ENCODE data around the gene NPAS1. TPM values are rescaled to one million over a fixed set of nuclear protein-coding genes. Genes with fewer than 3 reads are reported as not detected.

Gene NPAS1
- total and polyA plus RNA-seq, 2 of the 8 experiments (the other 6 are each of a cell fraction or from before 2014, with no cell fraction given), result 9.9 to 13.9 TPM

DNA sequence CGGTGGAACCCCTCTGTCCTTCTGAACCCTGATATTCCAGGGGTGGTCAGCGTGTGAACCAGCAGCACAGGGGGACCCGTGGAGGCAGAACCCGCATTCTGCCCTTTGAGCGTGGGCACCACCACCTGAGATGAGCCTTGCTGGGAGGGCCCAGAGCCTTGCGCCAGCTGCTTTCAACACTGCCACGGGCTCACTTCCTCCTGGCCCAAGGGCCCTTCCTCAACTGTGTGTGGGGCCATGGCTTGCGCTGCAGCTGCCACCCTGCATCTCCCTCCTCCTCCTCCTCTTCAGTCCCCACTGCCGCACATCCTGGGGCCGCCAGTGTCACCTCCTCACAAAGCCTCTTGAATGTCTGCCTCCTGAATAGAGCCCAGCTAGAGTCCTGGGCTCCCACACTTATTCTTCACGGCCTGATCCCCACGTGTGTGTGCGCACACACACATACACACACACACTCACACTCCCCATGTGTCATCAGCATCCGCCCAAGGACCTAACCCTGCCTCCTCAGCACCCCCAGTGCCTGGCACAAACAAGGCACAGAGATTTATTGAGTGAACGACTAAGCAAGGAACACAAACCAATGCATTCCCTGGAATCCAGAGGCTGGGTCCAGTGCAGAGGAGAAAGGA is 55.7 kb downstream of the NPAS1 start:
- no peak overlapping the region for H2BK15ac ChIP-seq (ENCODE audit: low read length)
- H3K9ac ChIP-seq (replicated peaks in 1 of 4; ENCODE audit: extremely low read depth in 1 of 4, low read depth in 3 of 4, low read length in 3 of 4), result no peak overlapping the region
- H3K4ac ChIP-seq (replicated peaks; ENCODE audit: insufficient read length, low read depth, low read length), result no peak overlapping the region
- H3K23ac ChIP-seq (ENCODE audit: insufficient read length), result no peak overlapping the region
- H3K14ac ChIP-seq (ENCODE audit: insufficient read length), result no peak overlapping the region
- no peak overlapping the region for H2AFZ ChIP-seq (ENCODE audit: low read length)
- no peaks in the 10 kb centered on the region for H3K9me3 ChIP-seq (ENCODE audit: insufficient read depth in 2 of 2, low read depth in 1 of 2, low read length in 1 of 2)
- no peak overlapping the region for H2BK20ac ChIP-seq (ENCODE audit: low read length)
- peaks cover 10 to 61% (median 37%) of the 10 kb centered on the region in 4 experiments; a peak in 7 of 8 replicates for H3K36me3 ChIP-seq (ENCODE audit: control insufficient read depth in 2 of 4, insufficient read depth in 4 of 4, low read length in 3 of 4)
- H2BK5ac ChIP-seq (ENCODE audit: low read depth, low read length), result peak overlapping the region; percentile 35; the same call in 1 of the 2 replicates
- H3K79me2 ChIP-seq (ENCODE audit: control insufficient read depth in 1 of 2, insufficient read depth in 2 of 2, low read length in 2 of 2), result peaks cover 0 to 11% of the 10 kb centered on the region in 2 experiments; a peak in 2 of 4 replicates
- no peak for FAIRE-seq
- no peak overlapping the region for H2BK120ac ChIP-seq (replicated peaks; ENCODE audit: low read depth, low read length)
- H3K4me2 ChIP-seq (ENCODE audit: insufficient read depth in 1 of 2, low read depth in 2 of 2, low read length in 2 of 2), result no peak overlapping the region
- H3K27me3 ChIP-seq (replicated peaks in 1 of 4; ENCODE audit: control insufficient read depth in 3 of 4, extremely low read depth in 1 of 4, insufficient read depth in 3 of 4, low read length in 3 of 4), result no peaks in the 10 kb centered on the region
- 0 out of 2 replicates have a peak overlapping the region, but pooled peaks have one; percentile 2 for H3K27ac ChIP-seq (ENCODE audit: low read depth, low read length)
- peaks cover 4% of the 10 kb centered on the region for H3K79me1 ChIP-seq (ENCODE audit: low read depth, low read length)
- H4K8ac ChIP-seq (ENCODE audit: extremely low read depth, insufficient read depth, low read length), result peak overlapping the region; percentile 65; the same call in 1 of the 2 replicates
- ChIA-PET CTCF (ENCODE audit: partially characterized antibody) (interaction anchor here (0.6 to 2.0 kb wide), 7 partner anchors 9 to 62 kb away, joined by 3 to 7 read pairs (median 3); no protein-coding TSS in a partner anchor), POLR2A (ENCODE audit: partially characterized antibody) (interaction anchor here (0.5 to 2.2 kb wide), 4 partner anchors 11 to 28 kb away, joined by 3 to 7 read pairs (median 4); no protein-coding TSS in a partner anchor)
- no peaks in the 10 kb centered on the region for H3K4me1 ChIP-seq (replicated peaks in 1 of 4; ENCODE audit: control insufficient read depth in 3 of 4, insufficient read depth in 4 of 4, low read length in 3 of 4)
- H3K23me2 ChIP-seq (ENCODE audit: low read depth, low read length), result no peaks in the 10 kb centered on the region
- H4K91ac ChIP-seq (replicated peaks; ENCODE audit: insufficient read length, low read length), result no peak overlapping the region
- H2BK12ac ChIP-seq (ENCODE audit: low read depth, low read length), result no peak overlapping the region
- WGBS, 2 experiments (ENCODE audit: extremely low coverage in 1 of 2, insufficient coverage in 1 of 2, insufficient read length in 1 of 2, insufficient replicate concordance in 2 of 2, low coverage in 1 of 2, low lambda C conversion rate in 2 of 2, missing lambda C conversion rate in 1 of 2), result 96% methylated on average over 14 of the region's 15 CpGs; no CpG with 5 or more reads in 1 of the 2 experiments
- no peak overlapping the region for H3K18ac ChIP-seq (ENCODE audit: extremely low read depth, low read length)
- H4K20me1 ChIP-seq (replicated peaks in 1 of 2; ENCODE audit: control insufficient read depth in 1 of 2, insufficient read depth in 2 of 2, low read length in 2 of 2), result peaks cover 9 to 25% of the 10 kb centered on the region in 2 experiments
- no peak overlapping the region for H2AK5ac ChIP-seq (ENCODE audit: low read depth, low read length)
- no peak for DNase-seq (ENCODE audit: low read depth in 1 of 2, low spot score in 2 of 2)
- no peak overlapping the region for H4K5ac ChIP-seq (ENCODE audit: insufficient read length, low read depth, low read length)
- H3K4me3 ChIP-seq (ENCODE audit: extremely low read depth in 1 of 4, insufficient read depth in 2 of 4, low read depth in 3 of 4, low read length in 4 of 4), result no peak overlapping the region
- no peak overlapping the region for H3K56ac ChIP-seq (replicated peaks; ENCODE audit: insufficient read length, low read depth, low read length)
- TF ChIP-seq EZH2 (IDR thresholded peaks at IDR 0.05; ENCODE audit: low read depth, low read length, severe bottlenecking) (no peak), CREB1 (IDR thresholded peaks at IDR 0.05) (no peak), RXRA (IDR thresholded peaks at IDR 0.05; ENCODE audit: insufficient read depth, low read depth, low read length) (no peak), SIX5 (IDR thresholded peaks at IDR 0.05; ENCODE audit: low read depth, low read length) (no peak), FOSL1 (IDR thresholded peaks at IDR 0.05; ENCODE audit: insufficient read depth, low read depth, low read length) (no peak), CEBPB (IDR thresholded peaks at IDR 0.05; ENCODE audit: low read depth, low read length) (no peak), SP4 (IDR thresholded peaks at IDR 0.05; ENCODE audit: low read length) (no peak), POU5F1 (IDR thresholded peaks at IDR 0.05; ENCODE audit: low read depth, low read length) (no peak), RBBP5 (IDR thresholded peaks at IDR 0.05; ENCODE audit: borderline replicate concordance, low read depth, low read length) (no peak)
